ENCODE data around the gene C9orf85.

DNA sequence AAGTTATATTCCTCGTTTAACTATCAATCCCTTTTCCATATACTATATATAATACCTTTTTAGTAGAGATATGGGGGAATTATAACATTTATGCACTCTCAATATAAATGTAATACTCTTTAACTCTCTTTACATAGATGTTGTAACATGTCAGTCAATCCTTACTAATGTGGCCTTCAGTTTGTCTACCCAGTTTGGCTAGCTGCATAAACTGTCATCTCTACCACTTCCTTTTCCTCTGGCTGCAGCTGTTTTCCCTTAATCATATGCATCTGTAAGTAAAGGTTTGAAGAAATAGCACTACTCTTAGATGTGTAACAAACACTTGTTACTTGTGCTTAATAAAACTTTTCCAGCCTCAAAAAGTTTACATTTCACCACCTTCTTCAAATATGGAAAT is 13.9 kb upstream of the C9orf85 start:
- TF ChIP-seq, protein P1, sequence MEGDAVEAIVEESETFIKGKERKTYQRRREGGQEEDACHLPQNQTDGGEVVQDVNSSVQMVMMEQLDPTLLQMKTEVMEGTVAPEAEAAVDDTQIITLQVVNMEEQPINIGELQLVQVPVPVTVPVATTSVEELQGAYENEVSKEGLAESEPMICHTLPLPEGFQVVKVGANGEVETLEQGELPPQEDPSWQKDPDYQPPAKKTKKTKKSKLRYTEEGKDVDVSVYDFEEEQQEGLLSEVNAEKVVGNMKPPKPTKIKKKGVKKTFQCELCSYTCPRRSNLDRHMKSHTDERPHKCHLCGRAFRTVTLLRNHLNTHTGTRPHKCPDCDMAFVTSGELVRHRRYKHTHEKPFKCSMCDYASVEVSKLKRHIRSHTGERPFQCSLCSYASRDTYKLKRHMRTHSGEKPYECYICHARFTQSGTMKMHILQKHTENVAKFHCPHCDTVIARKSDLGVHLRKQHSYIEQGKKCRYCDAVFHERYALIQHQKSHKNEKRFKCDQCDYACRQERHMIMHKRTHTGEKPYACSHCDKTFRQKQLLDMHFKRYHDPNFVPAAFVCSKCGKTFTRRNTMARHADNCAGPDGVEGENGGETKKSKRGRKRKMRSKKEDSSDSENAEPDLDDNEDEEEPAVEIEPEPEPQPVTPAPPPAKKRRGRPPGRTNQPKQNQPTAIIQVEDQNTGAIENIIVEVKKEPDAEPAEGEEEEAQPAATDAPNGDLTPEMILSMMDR (conservative IDR thresholded peaks at IDR 0.05; ENCODE audit: low read length), result no peak
- TF ChIP-seq EZH2phosphoT487 (IDR thresholded peaks at IDR 0.05; ENCODE audit: borderline replicate concordance, low read depth, low read length), result no peak

Measured in OCI-LY7 (cell line).